Adrenal gland (tissue), 5 donors: Measurements from ENCODE around the gene SSBP1.

Experiments
- POLR2A ChIP-seq, 2 donors: fragments of 450-650 bp; IDR thresholded peaks; one replicate each; pipeline ENCODE4 v1.6.1; 2017; ENCODE audit warnings: antibody characterized with exemption in 2 of 2, mild to moderate bottlenecking in 2 of 2, moderate library complexity in 1 of 2
- TF ChIP-seq, protein P1 (sequence below), 6 experiments: fragments of 450-650 bp in 4 of 6; fragments of 200-600 bp in 2 of 6; sonication (generic) in 1 of 6; IDR thresholded peaks; 1 replicate in 5 of 6; 2 replicates in 1 of 6; pipeline versions ENCODE4 v1.5.1 to v1.8.0; 2016 to 2021; ENCODE audit warnings: antibody characterized with exemption in 6 of 6, mild to moderate bottlenecking in 2 of 6, moderate library complexity in 1 of 6
- donor health status: DM: no; HTN: no; CAD: no.

DNA sequence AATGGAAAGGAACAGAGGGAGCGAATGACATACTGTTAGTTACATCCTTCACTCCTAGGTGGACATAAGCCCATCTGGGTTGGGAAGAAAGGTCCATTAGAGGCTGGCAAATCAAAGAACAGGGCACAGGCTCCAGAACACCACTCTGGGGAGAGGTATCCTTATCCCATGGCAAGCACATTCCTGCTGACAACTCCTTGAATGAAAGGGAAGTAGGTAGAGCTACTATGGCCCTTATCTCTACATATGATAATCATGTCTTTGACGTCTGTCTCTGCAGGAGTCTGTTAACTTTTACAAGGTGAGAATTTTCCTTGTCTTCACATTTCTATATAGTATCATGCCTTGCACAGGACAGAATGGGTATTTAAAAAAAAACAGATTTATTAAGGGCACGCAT is 46.6 kb upstream of the SSBP1 start:
- no peak for TF ChIP-seq POLR2A (IDR thresholded peaks at IDR 0.05)
- TF ChIP-seq, protein P1, sequence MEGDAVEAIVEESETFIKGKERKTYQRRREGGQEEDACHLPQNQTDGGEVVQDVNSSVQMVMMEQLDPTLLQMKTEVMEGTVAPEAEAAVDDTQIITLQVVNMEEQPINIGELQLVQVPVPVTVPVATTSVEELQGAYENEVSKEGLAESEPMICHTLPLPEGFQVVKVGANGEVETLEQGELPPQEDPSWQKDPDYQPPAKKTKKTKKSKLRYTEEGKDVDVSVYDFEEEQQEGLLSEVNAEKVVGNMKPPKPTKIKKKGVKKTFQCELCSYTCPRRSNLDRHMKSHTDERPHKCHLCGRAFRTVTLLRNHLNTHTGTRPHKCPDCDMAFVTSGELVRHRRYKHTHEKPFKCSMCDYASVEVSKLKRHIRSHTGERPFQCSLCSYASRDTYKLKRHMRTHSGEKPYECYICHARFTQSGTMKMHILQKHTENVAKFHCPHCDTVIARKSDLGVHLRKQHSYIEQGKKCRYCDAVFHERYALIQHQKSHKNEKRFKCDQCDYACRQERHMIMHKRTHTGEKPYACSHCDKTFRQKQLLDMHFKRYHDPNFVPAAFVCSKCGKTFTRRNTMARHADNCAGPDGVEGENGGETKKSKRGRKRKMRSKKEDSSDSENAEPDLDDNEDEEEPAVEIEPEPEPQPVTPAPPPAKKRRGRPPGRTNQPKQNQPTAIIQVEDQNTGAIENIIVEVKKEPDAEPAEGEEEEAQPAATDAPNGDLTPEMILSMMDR (IDR thresholded peaks at IDR 0.05), result no peak
